SK-N-SH (cell line): ENCODE measurements around the gene METTL27.

Source experiments
- CTCF ChIP-seq: fragments of 200-600 bp; sonication (generic); IDR thresholded peaks from 2 replicates; pipeline ENCODE4 v1.6.1; 2017; ENCODE audit warnings: antibody characterized with exemption, mild to moderate bottlenecking, moderate library complexity
- FOXM1 ChIP-seq: IDR thresholded peaks from 2 replicates; pipeline ENCODE4 v1.4.0; 2012; ENCODE audit warnings: low read depth, mild to moderate bottlenecking
- PBX3 ChIP-seq: IDR thresholded peaks from 2 replicates; pipeline ENCODE4; 2012
- TAF1 ChIP-seq: IDR thresholded peaks from 2 replicates; pipeline ENCODE4 v1.6.1; 2012; ENCODE audit warnings: low read depth, mild to moderate bottlenecking, low read length, moderate library complexity, borderline replicate concordance
- TCF12 ChIP-seq: IDR thresholded peaks from 2 replicates; pipeline ENCODE4 v1.4.0; 2012
- ZBTB33 ChIP-seq: IDR thresholded peaks from 2 replicates; pipeline ENCODE4 v1.4.0; 2012; ENCODE audit warnings: low read depth, borderline replicate concordance

- no peak for TF ChIP-seq CTCF
- TF ChIP-seq PBX3 = no peak
- TF ChIP-seq TCF12 = no peak
- no peak for TF ChIP-seq TAF1
- no peak for TF ChIP-seq FOXM1
- TF ChIP-seq ZBTB33 = no peak
Measured at GRCh38 chr7:73866446-73866767, 24.1 kb upstream of the METTL27 start.
